ENCODE results near the gene ABHD6.
A peak's percentile ranks its signal among the peaks of the same experiment; 100 is the strongest.
"Not testable (repeated sequence)": the region's sequence is repeated elsewhere in the genome, so short reads cannot be mapped to it uniquely, and the experiment has no call there.

The ABHD6 gene

DNA sequence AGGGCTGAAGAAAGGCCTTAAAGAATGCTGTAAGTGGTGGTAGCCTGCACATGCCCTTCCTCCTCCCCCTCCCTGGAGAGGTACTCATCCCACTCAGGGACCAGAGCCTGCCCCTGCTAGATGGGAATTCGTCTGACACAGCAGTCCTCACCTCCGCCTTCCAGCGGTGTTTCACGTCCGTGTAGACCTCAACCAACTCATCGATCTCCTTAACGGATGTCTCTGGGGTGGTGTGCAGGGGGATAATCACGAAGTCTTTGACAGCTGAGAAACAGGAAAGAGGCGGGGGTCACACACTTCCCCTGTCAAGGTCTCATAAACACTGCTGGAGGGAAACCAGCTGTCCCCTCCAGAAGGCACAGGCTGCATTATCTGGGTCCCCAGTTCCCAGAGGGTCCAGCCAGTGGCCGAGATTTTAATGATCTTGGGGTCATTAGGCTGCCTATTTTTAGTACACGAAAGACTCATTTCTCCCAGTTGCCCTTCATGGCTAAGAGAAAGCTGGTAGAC, 36.7 kb upstream of the ABHD6 start:
- H3K9me3 Mint-ChIP-seq: no peaks in the 10 kb centered on the region
- H3K4me3 Mint-ChIP-seq: no peak overlapping the region
- peaks cover 43% of the 10 kb centered on the region for H3K27me3 Mint-ChIP-seq
- CTCF ChIA-PET: interaction anchor here (2.4 kb wide), 1 partner anchor 17 kb away, joined by 14 read pairs; no protein-coding TSS in a partner anchor
- no peaks in the 10 kb centered on the region for H3K36me3 Mint-ChIP-seq
- H3K27ac Mint-ChIP-seq: no peak overlapping the region
- DNase-seq: no peak
- H3K4me1 Mint-ChIP-seq: peaks cover 9% of the 10 kb centered on the region

DNA sequence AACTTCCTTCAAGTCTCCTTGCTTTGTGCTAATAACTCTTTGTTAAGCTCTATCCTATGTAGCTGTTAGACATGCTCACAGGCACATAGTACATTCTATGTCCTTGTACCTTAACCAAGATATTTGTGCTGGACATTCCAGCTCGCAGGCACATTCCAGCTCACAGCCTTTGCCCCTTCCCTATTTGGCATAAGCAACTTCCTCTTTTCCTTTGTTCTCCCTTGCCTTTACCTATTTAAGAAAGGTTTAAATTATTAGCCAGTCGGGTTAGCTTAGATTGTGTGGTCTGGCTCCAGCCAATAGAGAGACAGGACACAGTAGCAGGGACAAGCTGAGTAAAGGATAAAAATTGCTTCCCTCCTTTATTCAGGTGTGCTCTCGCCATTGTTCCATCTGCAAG, 36.1 kb upstream of the ABHD6 start:
- H3K4me3 Mint-ChIP-seq, H3K9me3 Mint-ChIP-seq, H3K27ac Mint-ChIP-seq, H3K4me1 Mint-ChIP-seq, DNase-seq, H3K36me3 Mint-ChIP-seq: not testable (repeated sequence)
- CTCF ChIA-PET: interaction anchor here (2.4 kb wide), 1 partner anchor 16 kb away, joined by 14 read pairs; no protein-coding TSS in a partner anchor
- H3K27me3 Mint-ChIP-seq: peaks cover 48% of the 10 kb centered on the region

DNA sequence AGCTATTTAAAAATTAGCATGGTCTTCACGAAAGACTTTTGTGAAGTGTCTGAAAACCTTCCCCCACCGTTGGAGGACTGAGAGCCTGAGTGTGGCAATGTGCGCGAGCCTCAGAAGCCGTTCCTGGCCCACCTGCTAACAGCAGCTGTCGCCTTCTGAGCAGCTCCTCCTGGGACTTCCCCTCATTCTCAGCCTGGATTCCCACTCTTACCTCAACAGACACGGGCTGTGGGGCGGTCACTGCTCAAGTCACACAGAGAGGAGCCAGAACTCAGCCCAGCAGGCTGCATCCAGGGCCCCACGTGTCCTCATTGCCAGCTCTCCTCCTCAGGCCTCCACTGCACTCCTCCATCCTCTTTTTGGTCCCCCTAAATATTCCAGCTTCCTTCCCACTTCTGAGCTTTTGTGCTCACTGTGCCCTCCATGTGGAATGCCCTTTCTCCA, 34.7 kb upstream of the ABHD6 start:
- CTCF ChIA-PET: interaction anchor here (0.8 to 1.8 kb wide), 6 partner anchors 11 to 39 kb away, joined by 3 to 10 read pairs (median 4); no protein-coding TSS in a partner anchor
- Mint-ChIP-seq H3K4me3 (no peak overlapping the region), H3K4me1 (peaks cover 12% of the 10 kb centered on the region), H3K27me3 (peaks cover 51% of the 10 kb centered on the region), H3K27ac (no peak overlapping the region), H3K9me3 (no peaks in the 10 kb centered on the region), H3K36me3 (no peaks in the 10 kb centered on the region)
- no peak for DNase-seq

DNA sequence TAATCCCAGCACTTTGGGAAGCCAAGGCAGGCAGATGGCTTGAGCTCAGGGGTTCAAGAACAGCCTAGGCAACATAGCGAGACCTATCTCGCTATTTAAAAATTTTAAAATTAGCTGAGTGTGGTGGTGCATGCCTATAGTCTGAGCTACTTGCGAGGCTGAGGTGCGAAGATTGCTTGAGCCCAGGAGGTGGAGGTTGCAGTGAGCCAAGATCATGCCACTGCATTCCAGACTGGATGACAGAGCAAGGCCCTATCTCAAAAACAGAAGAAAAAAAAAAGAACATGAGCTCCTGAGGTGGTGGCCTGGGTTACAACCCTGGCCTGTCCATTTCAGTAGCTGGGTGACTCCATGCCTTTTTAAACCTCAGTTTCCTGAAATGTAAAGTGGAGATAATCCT, 34.1 kb upstream of the ABHD6 start:
- H3K4me1 Mint-ChIP-seq: peaks cover 12% of the 10 kb centered on the region
- no peak overlapping the region for H3K4me3 Mint-ChIP-seq
- CTCF ChIA-PET: interaction anchor here (0.8 to 1.8 kb wide), 6 partner anchors 11 to 39 kb away, joined by 3 to 10 read pairs (median 4); no protein-coding TSS in a partner anchor
- no peak for DNase-seq
- peaks cover 51% of the 10 kb centered on the region for H3K27me3 Mint-ChIP-seq
- H3K27ac Mint-ChIP-seq: no peak overlapping the region
- no peaks in the 10 kb centered on the region for H3K9me3 Mint-ChIP-seq
- no peaks in the 10 kb centered on the region for H3K36me3 Mint-ChIP-seq

DNA sequence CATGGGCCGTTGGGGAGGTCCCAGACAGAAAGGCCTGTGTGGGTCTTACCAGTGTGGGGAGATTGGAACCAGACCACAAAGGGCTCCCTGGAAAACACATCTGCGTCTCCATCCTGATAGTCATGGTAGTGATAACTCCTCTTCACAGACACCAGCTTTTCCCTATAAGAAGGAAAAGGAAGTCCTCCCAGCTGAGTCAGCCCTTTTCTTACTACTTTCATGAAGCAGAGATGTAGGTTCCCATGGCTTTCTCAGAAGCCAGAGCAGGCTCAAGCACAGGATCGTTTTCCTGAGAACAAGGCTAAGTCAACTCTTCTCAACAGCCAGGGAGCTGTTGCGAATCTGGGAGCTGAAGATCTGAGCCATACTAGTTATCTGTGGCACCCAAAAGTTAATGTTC, 32.9 kb upstream of the ABHD6 start:
- no peak overlapping the region for H3K4me3 Mint-ChIP-seq
- H3K27me3 Mint-ChIP-seq: peaks cover 60% of the 10 kb centered on the region
- peaks cover 12% of the 10 kb centered on the region for H3K4me1 Mint-ChIP-seq
- H3K9me3 Mint-ChIP-seq: no peaks in the 10 kb centered on the region
- H3K36me3 Mint-ChIP-seq: no peaks in the 10 kb centered on the region
- no peak overlapping the region for H3K27ac Mint-ChIP-seq
- no peak for DNase-seq
- CTCF ChIA-PET: interaction anchor here (0.6 to 1.6 kb wide), 4 partner anchors 12 to 243 kb away, joined by 3 to 4 read pairs (median 3); no protein-coding TSS in a partner anchor

DNA sequence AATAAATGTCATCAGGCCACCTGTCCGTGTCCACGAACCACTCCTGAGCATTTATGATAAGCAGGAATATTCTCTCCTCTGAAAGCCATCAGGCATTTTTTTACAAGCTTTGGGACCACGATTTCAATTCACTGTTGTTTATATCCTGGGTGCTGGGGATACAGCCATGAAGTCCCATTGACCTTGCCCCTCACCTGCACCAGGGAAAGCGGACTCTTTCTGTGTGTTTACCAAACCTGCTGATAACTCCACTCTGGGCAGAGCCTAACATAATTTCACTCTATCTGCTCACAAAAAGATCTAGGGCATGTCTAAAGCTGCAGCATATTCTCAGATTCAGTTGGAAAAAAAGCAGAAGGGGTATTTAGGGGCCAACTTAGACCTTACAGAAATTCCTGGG, 31.6 kb upstream of the ABHD6 start:
- CTCF ChIA-PET: interaction anchor here (1.2 to 1.6 kb wide), 3 partner anchors 11 to 28 kb away, joined by 3 to 4 read pairs (median 4); no protein-coding TSS in a partner anchor
- Mint-ChIP-seq H3K4me3 (no peak overlapping the region), H3K27ac (no peak overlapping the region), H3K9me3 (no peaks in the 10 kb centered on the region), H3K4me1 (peaks cover 8% of the 10 kb centered on the region), H3K27me3 (peaks cover 62% of the 10 kb centered on the region), H3K36me3 (no peaks in the 10 kb centered on the region)
- DNase-seq: no peak

DNA sequence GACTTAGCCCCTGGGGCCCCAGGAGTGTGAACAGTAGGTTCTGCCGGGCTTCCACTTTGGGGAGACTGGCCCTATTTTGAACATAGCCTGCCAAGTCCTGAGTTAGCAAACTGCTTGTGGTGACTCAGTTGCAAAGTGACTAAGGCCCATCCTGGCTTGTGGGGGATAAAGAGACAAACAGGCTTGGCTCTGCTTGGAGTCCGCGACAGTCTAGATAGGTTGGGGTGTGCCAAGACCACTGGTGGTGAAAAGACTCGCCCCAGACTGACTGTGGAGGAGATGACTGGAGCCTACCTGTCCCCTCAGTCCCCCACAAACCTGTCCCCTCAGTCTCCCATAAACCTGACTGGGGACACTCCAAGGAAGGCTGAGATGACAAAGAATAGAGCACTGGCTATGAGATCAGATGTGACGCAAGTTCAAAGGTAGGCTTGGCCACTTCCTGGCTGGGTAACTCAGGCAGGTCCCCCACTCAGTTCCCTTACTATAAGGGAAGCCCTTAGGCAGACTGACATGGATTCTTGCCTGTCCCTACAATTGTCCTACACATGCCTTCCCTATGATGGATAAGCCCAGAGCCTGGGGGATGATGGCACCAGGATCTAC, 31.1 kb upstream of the ABHD6 start:
- CTCF ChIA-PET: interaction anchor here (1.2 to 1.6 kb wide), 2 partner anchors 10 to 19 kb away, joined by 4 to 5 read pairs; no protein-coding TSS in a partner anchor
- peaks cover 62% of the 10 kb centered on the region for H3K27me3 Mint-ChIP-seq

DNA sequence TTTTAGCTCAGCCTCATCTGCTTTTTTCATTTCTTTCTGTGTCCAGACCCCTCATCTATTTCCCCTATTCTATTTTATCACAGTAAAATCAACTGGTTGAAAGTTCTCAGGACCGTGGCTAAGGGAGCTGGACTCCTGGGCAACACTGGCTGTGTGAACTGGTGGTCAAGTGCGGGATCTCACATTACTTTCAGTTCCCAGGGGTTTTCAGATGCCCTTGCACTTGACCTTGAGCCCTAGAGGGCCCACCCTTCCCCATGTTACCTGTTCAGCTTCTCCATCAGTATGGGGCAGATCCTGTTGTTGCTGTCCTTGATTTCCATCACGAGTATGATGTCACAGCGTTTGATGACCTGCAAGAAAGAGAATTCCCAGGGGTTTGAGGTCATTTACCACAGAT, 29.6 kb upstream of the ABHD6 start:
- Mint-ChIP-seq H3K9me3 (no peaks in the 10 kb centered on the region), H3K27me3 (peaks cover 58% of the 10 kb centered on the region), H3K27ac (no peak overlapping the region), H3K4me3 (no peak overlapping the region), H3K36me3 (no peaks in the 10 kb centered on the region), H3K4me1 (peaks cover 4% of the 10 kb centered on the region)
- CTCF ChIA-PET: interaction anchor here (1.6 kb wide), 1 partner anchor 9 kb away, joined by 5 read pairs; no protein-coding TSS in a partner anchor
- no peak for DNase-seq

More for the DNA sequence above, 31.1 kb upstream of the ABHD6 start:
- H3K4me3 Mint-ChIP-seq: no peak overlapping the region
- H3K4me1 Mint-ChIP-seq: peaks cover 4% of the 10 kb centered on the region
- no peaks in the 10 kb centered on the region for H3K9me3 Mint-ChIP-seq
- H3K27ac Mint-ChIP-seq: no peak overlapping the region
- H3K36me3 Mint-ChIP-seq: no peaks in the 10 kb centered on the region
- DNase-seq: peak; percentile 28

DNA sequence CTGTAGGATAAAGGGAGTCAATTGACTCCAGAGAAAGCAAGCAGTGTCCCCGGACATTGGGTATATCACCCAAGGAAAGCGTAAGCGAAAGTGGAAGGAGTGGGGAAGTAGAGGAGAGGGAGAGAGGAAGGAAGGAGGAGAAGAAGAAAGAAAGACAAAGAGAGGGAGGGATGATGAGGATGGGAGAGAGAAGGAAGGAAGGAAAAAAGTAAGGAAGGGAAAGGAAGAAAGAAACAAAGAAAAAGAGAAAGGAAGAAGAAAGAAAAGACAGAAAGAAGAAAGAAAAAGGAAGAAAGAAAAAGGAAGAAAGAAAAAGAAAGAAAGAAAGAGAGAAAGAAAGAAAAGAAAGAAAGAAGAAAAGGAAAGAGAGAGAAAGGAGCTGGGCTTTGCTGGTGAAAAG, 27.7 kb upstream of the ABHD6 start:
- Mint-ChIP-seq H3K36me3 (no peaks in the 10 kb centered on the region), H3K27ac (no peak overlapping the region), H3K27me3 (peaks cover 52% of the 10 kb centered on the region)

DNA sequence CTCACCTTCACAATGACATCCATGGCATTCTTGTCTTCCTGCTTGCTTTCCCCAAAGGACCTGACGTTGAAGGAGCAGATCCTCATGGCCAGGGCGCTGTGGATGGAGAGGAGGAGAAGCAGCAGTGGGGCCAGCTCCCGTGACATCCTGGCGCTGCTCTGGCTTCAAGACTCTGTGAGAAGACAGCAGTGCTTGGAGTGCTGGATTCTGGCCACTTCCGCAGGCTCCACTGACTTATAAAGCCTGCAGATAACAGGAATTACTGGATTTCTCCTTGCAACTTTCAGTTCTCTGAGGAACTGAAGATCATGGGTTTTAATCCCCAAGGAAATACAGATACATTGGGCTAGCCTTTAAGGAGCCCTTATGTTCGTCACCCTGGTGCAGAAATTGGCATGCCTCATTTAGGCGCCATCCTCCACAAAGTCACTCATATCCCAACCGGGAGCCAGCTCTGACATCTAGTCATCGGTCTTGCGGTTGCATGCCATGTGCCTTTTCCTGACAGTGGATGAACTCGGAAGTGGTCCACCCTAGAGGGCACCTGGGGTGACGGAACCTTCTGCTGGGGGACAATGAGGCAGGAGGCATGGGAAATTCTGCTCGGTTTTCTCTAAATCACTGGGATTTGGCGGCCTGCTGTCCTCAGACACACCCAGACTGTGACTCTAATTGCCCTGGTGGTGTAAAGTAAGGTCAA, 26.7 kb upstream of the ABHD6 start, which contains the start of gene DNASE1L3:
Gene DNASE1L3, minus strand, starts transcription at position 212 of the 700 bp plus-strand sequence. Its CDS starts 66 bp downstream, at position 146.
- CTCF ChIA-PET: no interaction called here
- Mint-ChIP-seq H3K9me3 (no peaks in the 10 kb centered on the region), H3K4me1 (peaks cover 8% of the 10 kb centered on the region), H3K27ac (no peak within 1 kb of the TSS), H3K4me3 (no peak within 1 kb of the TSS), H3K36me3 (no peaks in the 10 kb centered on the region), H3K27me3 (peaks cover 54% of the 10 kb centered on the region)
- DNase-seq: no peak

More for the DNA sequence above, 27.7 kb upstream of the ABHD6 start:
- no peak for DNase-seq
- Mint-ChIP-seq H3K4me1 (peaks cover 5% of the 10 kb centered on the region), H3K4me3 (no peak overlapping the region), H3K9me3 (no peaks in the 10 kb centered on the region)
- CTCF ChIA-PET: interaction anchor here (1.6 kb wide), 1 partner anchor 8 kb away, joined by 4 read pairs; no protein-coding TSS in a partner anchor

DNA sequence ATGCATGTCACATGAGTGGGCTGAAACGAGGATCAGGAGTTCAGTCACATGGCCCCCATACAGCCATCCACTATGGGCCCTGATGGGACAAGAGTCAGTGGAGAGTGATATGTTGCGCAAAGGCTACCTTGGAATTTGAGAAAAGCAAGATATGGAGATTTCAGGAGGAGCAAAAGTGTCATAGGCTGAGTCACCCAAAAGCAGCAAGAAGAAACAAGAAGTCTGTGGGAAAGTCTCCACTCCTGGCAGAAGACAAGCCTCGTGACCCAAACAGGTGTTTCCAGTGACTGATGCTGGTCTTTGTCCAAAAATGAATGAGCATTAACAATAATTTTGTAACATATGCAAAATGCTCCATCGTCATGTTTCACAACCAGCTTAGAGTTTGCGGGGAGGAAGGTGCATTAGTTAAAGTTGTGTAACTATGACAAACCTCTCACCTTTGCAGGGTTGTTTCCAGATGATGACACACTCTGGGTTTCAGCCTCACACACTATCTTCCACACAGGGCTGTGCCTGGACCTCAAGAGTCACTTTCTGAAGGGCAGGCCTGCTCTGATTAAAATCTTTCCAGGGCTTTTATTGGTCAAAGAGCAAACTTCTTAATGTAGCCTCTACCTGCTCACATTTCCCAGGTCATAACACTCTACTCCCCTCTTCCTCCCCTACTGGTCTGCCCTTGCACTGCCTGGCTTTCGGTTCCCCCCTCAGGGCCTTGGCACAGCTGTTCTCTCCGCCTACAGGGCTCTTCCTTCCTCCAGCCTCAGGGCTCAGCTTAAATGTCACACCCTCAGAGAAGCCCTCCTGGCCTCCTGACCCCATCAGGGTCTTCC, 22.9 kb upstream of the ABHD6 start:
- Mint-ChIP-seq H3K27ac (no peak overlapping the region), H3K4me1 (peaks cover 8% of the 10 kb centered on the region), H3K9me3 (no peaks in the 10 kb centered on the region), H3K4me3 (no peak overlapping the region), H3K27me3 (peaks cover 42% of the 10 kb centered on the region), H3K36me3 (no peaks in the 10 kb centered on the region)
- CTCF ChIA-PET: interaction anchor here (0.9 to 3.2 kb wide), 7 partner anchors 12 to 92 kb away, joined by 3 to 22 read pairs (median 5); partner anchors contain the start of genes HTD2 and RPP14
- no peak for DNase-seq

DNA sequence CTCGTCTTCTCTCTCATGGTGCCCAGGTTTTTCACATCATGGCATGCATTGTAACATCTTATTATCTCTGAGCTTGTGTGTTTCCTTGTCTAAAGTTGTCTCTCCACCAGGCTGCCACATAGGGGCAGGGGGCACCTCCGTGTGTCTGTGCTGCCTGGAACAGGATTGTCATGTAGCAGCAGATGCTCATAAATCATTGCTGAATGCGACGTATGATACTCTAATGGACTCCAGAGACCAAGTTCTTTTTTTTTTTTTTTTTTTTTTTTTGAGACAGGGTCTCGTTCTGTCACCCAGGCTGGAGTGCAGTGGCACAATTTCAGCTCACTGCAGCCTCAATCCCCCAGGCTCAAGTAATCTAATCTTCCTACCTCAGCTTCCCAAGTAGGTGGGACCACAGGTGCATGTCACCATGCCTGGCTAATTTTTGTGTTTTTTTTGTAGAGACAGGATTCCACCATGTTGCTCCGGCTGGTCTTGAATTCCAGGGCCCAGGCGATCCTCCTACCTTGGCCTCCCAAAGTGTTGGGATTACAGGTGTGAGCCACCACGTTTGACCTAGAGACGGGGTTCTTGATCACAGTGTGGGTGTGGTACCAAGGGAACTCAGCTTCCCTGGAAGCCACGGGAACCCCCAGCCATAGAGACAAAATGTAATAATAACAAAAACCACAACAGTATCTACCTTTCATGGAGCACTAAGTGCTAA, 22.1 kb upstream of the ABHD6 start:
- no peak for DNase-seq
- H3K27ac Mint-ChIP-seq: no peak overlapping the region
- CTCF ChIA-PET: interaction anchor here (0.9 to 3.2 kb wide), 6 partner anchors 14 to 91 kb away, joined by 3 to 22 read pairs (median 6); partner anchors contain the start of genes HTD2 and RPP14
- no peak overlapping the region for H3K4me3 Mint-ChIP-seq
- H3K9me3 Mint-ChIP-seq: no peaks in the 10 kb centered on the region
- H3K27me3 Mint-ChIP-seq: peaks cover 36% of the 10 kb centered on the region
- no peaks in the 10 kb centered on the region for H3K36me3 Mint-ChIP-seq
- H3K4me1 Mint-ChIP-seq: peaks cover 8% of the 10 kb centered on the region

All from activated naive CD4-positive, alpha-beta T cell treated with anti-CD3 and anti-CD28 coated beads, Interleukin-2, amount 10 ng/mL, durations not matched to agents 7 days and 5 days (primary cell).